Choroid plexus epithelial cell (primary cell): ENCODE measurements around the gene RTL10.
A peak's percentile ranks its signal among the peaks of the same experiment; 100 is the strongest.

Experiments
- DNase-seq: peaks from one replicate; pipeline ENCODE4 v3.0.0-alpha.2; 2010; ENCODE audit warnings: low read depth
- H3K4me3 ChIP-seq: 2 replicates; pipeline ENCODE4 v1.5.1; 2011; ENCODE audit warnings: low read depth, mild to moderate bottlenecking, control low read depth, low read length, moderate library complexity
- CTCF ChIP-seq: conservative IDR thresholded peaks from 2 replicates; pipeline ENCODE4 v1.5.1; 2011; ENCODE audit warnings: low read depth, mild to moderate bottlenecking, control low read depth, inconsistent platforms, low read length, moderate library complexity

Gene RTL10

GRCh38 chr22:19824212-19824925 is 30.3 kb downstream of the RTL10 start:
- no peak for TF ChIP-seq CTCF
- DNase-seq: no peak
- no peak overlapping the region for H3K4me3 ChIP-seq

GRCh38 chr22:19823902-19824211 is 30.8 kb downstream of the RTL10 start:
- no peak for DNase-seq
- TF ChIP-seq CTCF: no peak
- no peak overlapping the region for H3K4me3 ChIP-seq

- no peak overlapping the region for H3K4me3 ChIP-seq
- TF ChIP-seq CTCF: no peak
- DNase-seq: no peak
Observed at GRCh38 chr22:19823191-19823901, 31.3 kb downstream of the RTL10 start.

GRCh38 chr22:19822301-19823117 is 32.2 kb downstream of the RTL10 start:
- TF ChIP-seq CTCF: no peak
- no peak for DNase-seq
- no peak overlapping the region for H3K4me3 ChIP-seq

DNA sequence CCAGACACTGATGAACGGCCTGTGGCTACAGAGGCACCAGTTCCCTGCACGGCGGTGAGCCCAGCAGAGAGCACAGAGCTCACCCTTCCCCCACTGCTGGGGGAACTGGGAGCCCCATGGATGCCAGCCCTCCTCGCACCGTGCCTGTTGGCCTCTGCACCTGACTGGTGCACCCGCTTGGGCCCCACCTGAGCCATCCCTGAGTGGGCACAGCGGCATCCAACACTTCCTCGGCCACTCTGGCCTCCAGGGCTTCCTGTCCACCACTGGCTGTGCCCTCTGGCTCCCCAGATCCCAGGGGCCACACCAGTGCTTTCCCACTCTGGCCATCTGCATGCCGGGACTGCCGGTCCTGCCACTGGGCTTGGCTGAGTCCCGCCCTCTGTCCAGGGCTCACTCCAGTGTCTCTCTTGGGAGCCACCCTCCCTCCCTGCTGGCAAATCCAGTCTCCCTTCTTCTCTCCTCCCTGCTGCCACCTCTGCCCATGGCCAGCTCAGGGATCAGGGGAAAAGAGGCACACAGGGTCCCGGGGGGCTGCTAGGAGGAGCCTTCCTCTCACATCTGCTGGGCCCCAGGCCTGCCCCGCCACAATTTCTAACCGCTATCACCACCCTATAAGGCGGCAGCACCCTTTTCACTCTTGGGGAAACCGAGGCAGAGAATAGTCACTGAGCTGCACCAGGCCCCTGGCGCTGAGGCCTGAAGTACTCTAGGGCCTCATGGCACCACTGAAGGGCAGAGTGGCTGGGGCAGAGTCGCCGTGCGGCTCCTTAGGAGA is 33.0 kb downstream of the RTL10 start:
- no peak for DNase-seq
- no peak overlapping the region for H3K4me3 ChIP-seq
- TF ChIP-seq CTCF: no peak

- TF ChIP-seq CTCF: peak; percentile 29
- no peak overlapping the region for H3K4me3 ChIP-seq
- no peak for DNase-seq
Observed at GRCh38 chr22:19820880-19821522, 33.7 kb downstream of the RTL10 start.
